Hepatocyte (in vitro differentiated cells): ENCODE data around the gene KRTAP6-2. TPM values are rescaled to one million over a fixed set of nuclear protein-coding genes. Genes with fewer than 3 reads are reported as not detected.

Experiments
- DNase-seq: peaks from one replicate; pipeline ENCODE4 v3.0.0-alpha.2; 2016; ENCODE audit warnings: low spot score
- H2AFZ ChIP-seq: fragments of 200-600 bp; sonication (generic); 2 replicates; pipeline ENCODE4 v1.6.0; 2016; ENCODE audit warnings: antibody characterized with exemption, mild to moderate bottlenecking
- H3K27ac ChIP-seq: fragments of 200-600 bp; sonication (generic); 2 replicates; pipeline ENCODE4 v1.5.1; 2016; ENCODE audit warnings: mild to moderate bottlenecking
- H3K27me3 ChIP-seq: fragments of 200-600 bp; sonication (generic); 2 replicates; pipeline ENCODE4 v1.6.1; 2016
- H3K36me3 ChIP-seq: fragments of 200-600 bp; sonication (generic); replicated peaks from 2 replicates; pipeline ENCODE4 v1.5.1; 2016; ENCODE audit warnings: low read depth; ENCODE audit not compliant: insufficient read depth
- H3K4me1 ChIP-seq: fragments of 200-600 bp; sonication (generic); 2 replicates; pipeline ENCODE4 v1.5.1; 2016; ENCODE audit warnings: mild to moderate bottlenecking, moderate library complexity; ENCODE audit not compliant: insufficient read depth
- H3K4me2 ChIP-seq: fragments of 200-600 bp; sonication (generic); 2 replicates; pipeline ENCODE4 v1.6.0; 2016
- H3K4me3 ChIP-seq: fragments of 200-600 bp; sonication (generic); 2 replicates; pipeline ENCODE4 v1.5.1; 2016; ENCODE audit warnings: mild to moderate bottlenecking
- H3K79me2 ChIP-seq: fragments of 200-600 bp; sonication (generic); 2 replicates; pipeline ENCODE4 v1.6.0; 2017; ENCODE audit warnings: mild to moderate bottlenecking
- H3K9me2 ChIP-seq: fragments of 200-600 bp; sonication (generic); replicated peaks from 2 replicates; pipeline ENCODE4 v1.6.0; 2017; ENCODE audit warnings: mild to moderate bottlenecking; ENCODE audit not compliant: insufficient read depth
- H3K9me3 ChIP-seq: fragments of 200-600 bp; sonication (generic); 2 replicates; pipeline ENCODE4 v1.5.1; 2016; ENCODE audit warnings: low read depth, mild to moderate bottlenecking
- H4K20me1 ChIP-seq: fragments of 200-600 bp; sonication (generic); 2 replicates; pipeline ENCODE4 v1.6.0; 2016; ENCODE audit warnings: mild to moderate bottlenecking; ENCODE audit not compliant: insufficient read depth, poor library complexity, severe bottlenecking
- CTCF ChIP-seq: fragments of 200-600 bp; sonication (generic); IDR thresholded peaks from 2 replicates; pipeline ENCODE4 v1.5.1; 2016; ENCODE audit warnings: antibody characterized with exemption, mild to moderate bottlenecking; ENCODE audit not compliant: poor library complexity
- EZH2 ChIP-seq: fragments of 200-600 bp; sonication (generic); IDR thresholded peaks from 2 replicates; pipeline ENCODE4 v1.6.1; 2016; ENCODE audit warnings: antibody characterized with exemption, mild to moderate bottlenecking, borderline replicate concordance
- EZH2phosphoT487 ChIP-seq: fragments of 200-600 bp; sonication (generic); IDR thresholded peaks from one replicate; pipeline ENCODE4 v1.6.1; 2018; ENCODE audit warnings: antibody characterized with exemption, mild to moderate bottlenecking, low read depth, moderate library complexity; ENCODE audit not compliant: unreplicated experiment, severe bottlenecking
- WGBS: methylation state at CpG from one replicate; pipeline ENCODE4 v1.1.6; 2016; ENCODE audit warnings: low lambda C conversion rate; ENCODE audit errors: missing lambda C conversion rate; 5-methylcytosine and 5-hydroxymethylcytosine counted together
- polyA plus RNA-seq: library from polyadenylated mRNA; unstranded; fragments of >200 nt; fragmentation: Nextera tagmentation; extraction: Ambion mirVana; gene quantifications from 2 replicates; pipeline ENCODE4 v1.2.1, GENCODE V29; 2016
- total RNA-seq: library from RNA; depleted of rRNA; stranded (reverse); fragments of >200 nt; gene quantifications from 2 replicates; pipeline ENCODE4 v1.2.3, GENCODE V29; 2014

Gene KRTAP6-2
- total and polyA plus RNA-seq, 2 experiments from 2014 or later = not detected

- H3K4me2 ChIP-seq = no peak within 1 kb of the TSS
- no peaks in the 10 kb centered on the region for H3K9me2 ChIP-seq
- no peak within 1 kb of the TSS for H2AFZ ChIP-seq
- H3K4me3 ChIP-seq = no peak within 1 kb of the TSS
- WGBS = 74% methylated on average over 1 of the region's 1 CpG
- no peak for TF ChIP-seq EZH2
- TF ChIP-seq CTCF = no peak
- no peak for TF ChIP-seq EZH2phosphoT487
- no peaks in the 10 kb centered on the region for H3K79me2 ChIP-seq
- H3K36me3 ChIP-seq = no peaks in the 10 kb centered on the region
- no peak for DNase-seq
- no peaks in the 10 kb centered on the region for H3K9me3 ChIP-seq
- no peaks in the 10 kb centered on the region for H3K4me1 ChIP-seq
- H3K27me3 ChIP-seq = no peaks in the 10 kb centered on the region
- H4K20me1 ChIP-seq = no peaks in the 10 kb centered on the region
- no peak within 1 kb of the TSS for H3K27ac ChIP-seq
These were observed 36.2 kb upstream of the KRTAP6-2 start, which contains the start of gene KRTAP20-2 for GRCh38 chr21:30634906-30635305. TSS of gene KRTAP20-2 (plus strand) at chr21:30635206. CDS start at chr21:30635264, 58 bp downstream.

DNA sequence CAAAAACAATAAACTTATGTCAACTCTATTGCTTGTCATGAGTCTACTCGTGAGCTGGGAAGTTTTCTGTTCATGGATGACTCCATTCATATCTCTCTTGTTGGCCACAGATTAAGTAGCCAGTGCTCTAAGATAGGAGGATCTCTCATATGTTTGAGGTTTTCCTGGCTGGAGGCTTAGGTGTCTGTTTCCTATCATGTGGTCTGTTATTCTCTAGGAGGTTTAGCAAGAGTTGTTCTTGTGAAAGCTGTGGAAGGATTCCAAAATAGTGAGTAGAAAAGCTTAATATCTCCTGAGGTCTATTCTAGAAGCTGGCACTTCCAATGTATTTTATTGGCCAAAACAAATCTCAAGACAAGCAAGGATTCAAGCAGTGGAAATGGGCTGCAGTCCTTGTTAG, 30.5 kb upstream of the KRTAP6-2 start:
- Histone ChIP-seq H3K9me3 (no peaks in the 10 kb centered on the region), H3K27ac (no peak overlapping the region), H3K4me1 (no peaks in the 10 kb centered on the region), H3K4me2 (no peak overlapping the region), H3K79me2 (no peaks in the 10 kb centered on the region), H4K20me1 (no peaks in the 10 kb centered on the region), H3K9me2 (no peaks in the 10 kb centered on the region), H3K27me3 (no peaks in the 10 kb centered on the region), H3K4me3 (no peak overlapping the region), H2AFZ (no peak overlapping the region), H3K36me3 (no peaks in the 10 kb centered on the region)
- no peak for TF ChIP-seq EZH2phosphoT487
- no peak for TF ChIP-seq EZH2
- no peak for TF ChIP-seq CTCF
- DNase-seq = no peak
- WGBS = 61% methylated on average over 1 of the region's 1 CpG

- TF ChIP-seq EZH2phosphoT487 (no peak), EZH2 (no peak), CTCF (no peak)
- H4K20me1 ChIP-seq = no peaks in the 10 kb centered on the region
These were observed 29.4 kb upstream of the KRTAP6-2 start for GRCh38 chr21:30628109-30628508.

More at GRCh38 chr21:30628109-30628508, 29.4 kb upstream of the KRTAP6-2 start:
- 82% methylated on average over 4 of the region's 4 CpGs for WGBS
- Histone ChIP-seq H3K36me3 (no peaks in the 10 kb centered on the region), H3K4me2 (no peak overlapping the region), H3K27me3 (no peaks in the 10 kb centered on the region), H3K4me1 (no peaks in the 10 kb centered on the region), H2AFZ (no peak overlapping the region), H3K4me3 (no peak overlapping the region), H3K9me2 (no peaks in the 10 kb centered on the region), H3K79me2 (no peaks in the 10 kb centered on the region), H3K27ac (no peak overlapping the region), H3K9me3 (no peaks in the 10 kb centered on the region)
- DNase-seq = no peak
